VCaP (cell line): Measurements from ENCODE around the gene GJC1.
"Not testable (repeated sequence)": the region's sequence is repeated elsewhere in the genome, so short reads cannot be mapped to it uniquely, and the experiment has no call there.

Source experiments
- H3K27ac ChIP-seq: fragments of 450-650 bp; 2 replicates; pipeline ENCODE4 v1.5.1; 2017
- CTCF ChIP-seq: fragments of 450-650 bp; conservative IDR thresholded peaks from 2 replicates; pipeline ENCODE4 v1.5.1; 2017; ENCODE audit warnings: mild to moderate bottlenecking, moderate library complexity

GJC1 gene

DNA sequence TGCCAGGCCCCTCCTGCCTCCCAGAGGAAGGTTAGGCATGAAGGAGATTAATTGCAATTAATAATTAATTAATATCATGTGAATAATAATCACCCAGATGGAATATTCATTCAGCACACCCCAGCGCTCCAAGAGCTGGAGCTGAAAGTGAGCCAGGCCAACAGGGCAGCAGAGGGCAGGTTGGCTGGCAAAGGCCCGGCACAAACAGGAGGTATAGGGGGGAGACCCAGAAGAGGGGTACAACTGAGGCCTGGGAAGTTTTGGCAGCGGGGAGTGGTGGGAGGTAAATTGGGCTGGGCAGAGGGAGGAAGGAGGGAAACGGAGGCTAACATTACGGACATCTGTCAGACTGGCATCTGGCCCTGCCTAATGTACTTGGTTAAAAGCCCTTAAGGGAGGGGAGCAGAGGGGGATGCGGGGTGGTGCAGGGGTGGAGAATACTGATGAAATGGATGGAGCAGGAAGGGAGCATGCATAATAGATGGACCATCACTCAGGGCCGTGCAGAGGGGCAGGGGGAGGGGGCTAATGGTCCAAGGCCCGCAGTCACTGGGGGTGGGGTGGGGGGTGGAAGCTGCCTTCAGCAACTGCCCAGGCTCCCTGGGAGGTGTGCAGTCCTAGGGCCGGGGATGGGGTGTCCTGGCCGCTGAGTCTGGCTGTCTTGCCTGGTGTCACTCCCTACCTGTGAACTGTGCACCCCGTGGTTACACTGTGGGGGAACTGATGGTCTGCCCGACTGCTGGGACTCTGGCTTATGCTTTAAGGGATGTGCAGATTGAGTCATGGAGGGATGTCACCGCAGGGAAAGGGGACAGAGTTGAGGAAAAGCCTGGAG lies 69.4 kb downstream of the GJC1 start:
- no peak overlapping the region for H3K27ac ChIP-seq
- TF ChIP-seq CTCF = no peak

DNA sequence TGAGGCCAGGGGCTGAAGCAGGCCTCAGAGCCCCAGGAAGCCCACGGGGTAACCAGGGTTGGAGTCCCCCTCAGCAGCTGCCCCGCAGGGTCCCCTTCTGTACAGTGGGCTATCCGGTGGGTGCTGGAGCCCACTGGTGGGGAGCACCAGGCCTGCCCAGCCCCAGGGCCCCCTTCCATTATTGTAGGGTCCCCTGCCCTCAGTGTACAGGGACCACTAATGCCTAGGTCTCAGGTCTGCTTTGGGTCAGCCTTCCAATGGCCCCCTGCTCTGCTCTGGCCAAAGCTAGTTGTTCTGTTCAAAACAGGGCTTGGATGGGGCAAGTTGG lies 70.2 kb downstream of the GJC1 start:
- no peak; the same call in 1 of the 2 replicates for TF ChIP-seq CTCF
- H3K27ac ChIP-seq = peak overlapping the region; percentile 42; the same call in 1 of the 2 replicates

DNA sequence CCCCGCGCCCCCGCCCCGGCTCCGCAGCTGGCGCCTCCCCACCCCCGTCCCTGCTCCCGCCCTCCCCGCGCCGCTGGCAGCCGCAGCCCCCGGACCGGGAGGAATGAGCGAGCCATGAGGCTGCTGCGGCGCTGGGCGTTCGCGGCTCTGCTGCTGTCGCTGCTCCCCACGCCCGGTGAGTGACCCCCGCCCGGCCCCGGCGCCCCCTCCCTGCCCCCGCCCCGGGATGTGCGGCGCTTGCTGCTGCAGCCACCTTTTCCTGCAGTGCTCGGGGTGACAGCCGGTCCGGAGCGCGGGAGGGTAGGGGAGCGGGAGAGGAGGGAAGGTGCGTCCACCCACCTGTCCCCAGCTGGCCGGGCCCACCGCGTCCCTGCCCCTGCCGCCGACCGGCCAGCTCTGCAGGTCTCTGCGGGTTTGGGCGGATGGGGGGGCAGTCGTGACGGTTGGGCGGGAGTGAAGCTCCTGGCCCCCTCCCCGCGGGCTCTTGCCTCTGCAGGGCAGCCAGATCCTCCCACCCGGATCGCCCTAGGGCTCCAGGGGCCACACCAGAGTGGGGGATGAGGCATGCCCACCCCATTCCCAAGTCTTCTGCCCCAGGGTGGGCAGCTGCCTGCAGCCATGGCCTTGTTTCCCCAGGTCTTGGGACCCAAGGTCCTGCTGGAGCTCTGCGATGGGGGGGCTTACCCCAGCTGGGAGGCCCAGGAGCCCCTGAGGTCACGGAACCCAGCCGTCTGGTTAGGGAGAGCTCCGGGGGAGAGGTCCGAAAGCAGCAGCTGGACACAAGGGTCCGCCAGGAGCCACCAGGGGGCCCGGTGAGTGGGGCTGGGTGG lies 70.8 kb downstream of the GJC1 start:
- TF ChIP-seq CTCF = peak; percentile 20; the same call in 1 of the 2 replicates
- peak overlapping the region; percentile 42; the same call in 1 of the 2 replicates for H3K27ac ChIP-seq

DNA sequence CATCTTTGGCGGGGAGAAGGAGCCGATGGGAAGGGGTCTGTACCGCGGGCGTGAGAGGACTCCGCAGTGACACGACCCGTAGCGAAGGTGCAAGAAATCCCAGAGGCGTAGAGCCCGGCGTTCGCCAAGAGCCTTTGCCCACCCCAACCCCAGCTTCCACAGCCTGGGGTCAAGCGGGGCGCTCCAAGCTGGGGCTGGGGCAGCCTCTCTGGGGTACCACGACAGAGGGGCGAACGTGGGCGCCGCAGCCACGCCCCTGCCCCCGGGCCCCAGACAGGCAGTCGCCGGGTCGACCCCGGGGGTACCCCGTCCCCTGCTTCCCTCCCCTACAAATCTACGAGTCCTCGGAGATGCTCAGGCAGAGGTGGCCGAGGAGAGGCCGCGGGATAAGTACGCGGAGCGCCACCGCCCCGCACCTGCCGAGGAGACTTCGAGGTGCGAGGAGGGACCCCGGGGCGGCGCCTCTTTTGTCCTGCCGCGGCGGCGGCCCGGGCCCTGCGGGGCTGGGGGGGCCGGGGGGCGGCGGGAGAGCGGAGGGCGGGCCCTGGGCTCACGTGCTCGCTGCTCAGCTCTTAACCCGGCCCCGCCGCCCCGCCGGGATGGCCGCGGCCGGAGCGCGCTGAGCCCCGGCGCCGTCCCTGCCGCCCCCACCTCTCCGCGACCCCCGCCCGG lies 71.5 kb downstream of the GJC1 start, which contains the start of gene ADAM11:
ADAM11 (plus strand) TSS at position 575 of the 672 bp plus-strand sequence. CDS start 212 bp downstream, outside the sequence.
- peak within 1 kb of the TSS; percentile 42; the same call in 1 of the 2 replicates for H3K27ac ChIP-seq
- TF ChIP-seq CTCF = no peak

DNA sequence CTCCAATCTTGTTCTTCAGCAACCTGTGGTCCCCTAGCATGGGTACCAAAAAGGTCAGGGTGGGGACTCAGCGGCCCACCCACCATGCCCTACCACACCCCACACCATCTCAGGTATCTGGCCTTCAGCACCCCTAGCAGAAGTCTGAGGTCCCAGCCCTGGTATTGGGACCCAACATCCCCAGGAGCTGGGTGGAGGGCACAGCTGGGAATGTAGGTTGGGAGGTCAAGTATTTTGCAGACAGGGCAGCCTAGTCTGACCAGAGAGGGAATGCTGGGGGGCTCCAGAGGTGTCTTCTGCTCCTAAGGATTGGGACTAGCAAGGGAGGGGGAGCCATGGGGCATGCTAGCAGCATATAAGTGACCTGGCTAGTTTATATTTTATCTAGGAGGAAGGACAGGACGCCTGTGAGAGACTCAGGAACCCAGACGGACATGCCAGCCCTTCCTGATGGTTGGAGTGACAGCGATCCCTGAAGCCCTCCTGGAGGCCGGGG lies 72.1 kb downstream of the GJC1 start:
- TF ChIP-seq CTCF = no peak
- no peak overlapping the region for H3K27ac ChIP-seq

GRCh38 chr17:44757045-44757917 lies 72.8 kb downstream of the GJC1 start:
- TF ChIP-seq CTCF = no peak
- no peak overlapping the region for H3K27ac ChIP-seq

DNA sequence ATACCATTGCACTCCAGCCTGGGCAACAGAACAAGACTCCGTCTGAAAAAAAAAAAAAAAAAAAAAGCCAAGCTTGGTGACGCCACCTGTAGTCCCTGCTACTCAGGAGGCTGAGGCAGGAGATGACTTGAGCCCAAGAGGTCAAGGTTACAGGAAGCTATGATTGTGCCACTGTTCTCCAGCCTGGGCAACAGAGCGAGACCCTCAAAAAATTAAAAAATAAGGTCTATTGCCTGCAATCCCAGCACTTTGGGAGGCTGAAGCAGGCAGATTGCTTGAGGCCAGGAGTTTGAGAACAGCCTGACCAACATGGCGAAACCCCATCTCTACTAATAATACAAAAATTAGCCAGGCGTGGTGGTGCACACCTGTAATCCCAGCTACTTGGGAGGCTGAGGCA lies 74.9 kb downstream of the GJC1 start:
- H3K27ac ChIP-seq = not testable (repeated sequence)
